Measurements from ENCODE around the gene KCNC4.

The KCNC4 gene

GRCh38 chr1:110237386-110238152, 27.5 kb downstream of the KCNC4 start:
- peak overlapping the region; percentile 99 for H3K27ac ChIP-seq
- no peak for TF ChIP-seq CTCF (conservative IDR thresholded peaks at IDR 0.05)

GRCh38 chr1:110239441-110240430, 29.6 kb downstream of the KCNC4 start:
- TF ChIP-seq CTCF (conservative IDR thresholded peaks at IDR 0.05), result no peak

GRCh38 chr1:110240476-110241210, 30.5 kb downstream of the KCNC4 start:
- no peak for TF ChIP-seq CTCF (conservative IDR thresholded peaks at IDR 0.05)
- peak overlapping the region; percentile 99 for H3K27ac ChIP-seq

More at GRCh38 chr1:110239441-110240430, 29.6 kb downstream of the KCNC4 start:
- peak overlapping the region; percentile 99 for H3K27ac ChIP-seq

- H3K27ac ChIP-seq, result peak overlapping the region; percentile 99
- no peak for TF ChIP-seq CTCF (conservative IDR thresholded peaks at IDR 0.05)
These were observed 31.4 kb downstream of the KCNC4 start for GRCh38 chr1:110241516-110241915.

GRCh38 chr1:110242062-110242461, 31.9 kb downstream of the KCNC4 start:
- peak overlapping the region; percentile 99 for H3K27ac ChIP-seq
- TF ChIP-seq CTCF (conservative IDR thresholded peaks at IDR 0.05), result no peak

- TF ChIP-seq CTCF (conservative IDR thresholded peaks at IDR 0.05), result no peak
- H3K27ac ChIP-seq, result peak overlapping the region; percentile 99
These were observed 32.6 kb downstream of the KCNC4 start for GRCh38 chr1:110242731-110243130.
